ENCODE results near the gene TMEM87B. TPM values are rescaled to one million over a fixed set of nuclear protein-coding genes. Genes with fewer than 3 reads are reported as not detected.

The TMEM87B gene
- 10 to 100 TPM in 1 of 2 donors, 1 to 10 TPM in 1; 8.0 to 13.2 TPM for total RNA-seq

GRCh38 chr2:112054847-112055729 is at the start of gene TMEM87B:
Gene TMEM87B (plus strand): TSS chr2:112055269. CDS start chr2:112055592, 323 bp downstream.
- Mint-ChIP-seq H3K9me3 (no peaks in the 10 kb centered on the region), H3K36me3 (peaks cover 5% of the 10 kb centered on the region), H3K4me3 (peak within 1 kb of the TSS; percentile 94), H3K4me1 (ENCODE audit: low read depth in 2 of 2) (peaks cover 21 to 34% of the 10 kb centered on the region in 2 donors), H3K27ac (peak within 1 kb of the TSS; percentile 85 to 88), H3K27me3 (no peaks in the 10 kb centered on the region)
- ATAC-seq (peak; percentile 87 to 88), DNase-seq (ENCODE audit: low spot score) (peak; percentile 98)

GRCh38 chr2:112005406-112006075 is 49.5 kb upstream of the TMEM87B start:
- no peak overlapping the region for H3K27ac Mint-ChIP-seq
- peaks cover 0 to 8% of the 10 kb centered on the region in 2 donors for H3K27me3 Mint-ChIP-seq
- no peaks in the 10 kb centered on the region for H3K9me3 Mint-ChIP-seq
- peaks cover 0 to 6% of the 10 kb centered on the region in 2 donors for H3K4me1 Mint-ChIP-seq (ENCODE audit: low read depth in 2 of 2)
- no peak for ATAC-seq
- H3K4me3 Mint-ChIP-seq: no peak overlapping the region
- no peaks in the 10 kb centered on the region for H3K36me3 Mint-ChIP-seq
- no peak for DNase-seq (ENCODE audit: low spot score)

GRCh38 chr2:112006076-112006410 is 49.0 kb upstream of the TMEM87B start:
- Mint-ChIP-seq H3K9me3 (no peaks in the 10 kb centered on the region), H3K27ac (no peak overlapping the region), H3K27me3 (peaks cover 0 to 3% of the 10 kb centered on the region in 2 donors), H3K36me3 (no peaks in the 10 kb centered on the region), H3K4me1 (ENCODE audit: low read depth in 2 of 2) (peaks cover 0 to 4% of the 10 kb centered on the region in 2 donors), H3K4me3 (no peak overlapping the region)
- ATAC-seq (no peak), DNase-seq (ENCODE audit: low spot score) (no peak)

GRCh38 chr2:112007493-112007892 is 47.6 kb upstream of the TMEM87B start:
- Mint-ChIP-seq H3K4me1 (ENCODE audit: low read depth in 2 of 2) (no peaks in the 10 kb centered on the region), H3K4me3 (no peak overlapping the region), H3K27ac (no peak overlapping the region), H3K36me3 (no peaks in the 10 kb centered on the region), H3K9me3 (no peaks in the 10 kb centered on the region), H3K27me3 (no peaks in the 10 kb centered on the region)
- ATAC-seq: no peak
- no peak for DNase-seq (ENCODE audit: low spot score)

- DNase-seq (ENCODE audit: low spot score) (no peak), ATAC-seq (no peak)
- no peak overlapping the region for H3K4me3 Mint-ChIP-seq
- H3K27me3 Mint-ChIP-seq: no peaks in the 10 kb centered on the region
- H3K9me3 Mint-ChIP-seq: no peaks in the 10 kb centered on the region
- no peaks in the 10 kb centered on the region for H3K36me3 Mint-ChIP-seq
- no peak overlapping the region for H3K27ac Mint-ChIP-seq
- H3K4me1 Mint-ChIP-seq (ENCODE audit: low read depth in 2 of 2): no peaks in the 10 kb centered on the region
Observed at GRCh38 chr2:112008910-112009485, 46.1 kb upstream of the TMEM87B start.

- no peak for DNase-seq (ENCODE audit: low spot score)
- Mint-ChIP-seq H3K27ac (no peak overlapping the region), H3K36me3 (no peaks in the 10 kb centered on the region), H3K9me3 (no peaks in the 10 kb centered on the region), H3K4me1 (ENCODE audit: low read depth in 2 of 2) (no peaks in the 10 kb centered on the region), H3K27me3 (no peaks in the 10 kb centered on the region), H3K4me3 (no peak overlapping the region)
- ATAC-seq: no peak
Observed at GRCh38 chr2:112010751-112011150, 44.3 kb upstream of the TMEM87B start.

GRCh38 chr2:112012556-112012955 is 42.5 kb upstream of the TMEM87B start:
- DNase-seq (ENCODE audit: low spot score): no peak
- Mint-ChIP-seq H3K36me3 (no peaks in the 10 kb centered on the region), H3K27ac (no peak overlapping the region), H3K9me3 (no peaks in the 10 kb centered on the region), H3K27me3 (peaks cover 4 to 5% of the 10 kb centered on the region in 2 donors), H3K4me3 (no peak overlapping the region), H3K4me1 (ENCODE audit: low read depth in 2 of 2) (no peaks in the 10 kb centered on the region)
- no peak for ATAC-seq

- Mint-ChIP-seq H3K4me1 (ENCODE audit: low read depth in 2 of 2) (no peaks in the 10 kb centered on the region), H3K4me3 (no peak overlapping the region), H3K27ac (no peak overlapping the region), H3K27me3 (peaks cover 12 to 34% of the 10 kb centered on the region in 2 donors), H3K9me3 (no peaks in the 10 kb centered on the region), H3K36me3 (no peaks in the 10 kb centered on the region)
- no peak for ATAC-seq
- no peak for DNase-seq (ENCODE audit: low spot score)
Observed at GRCh38 chr2:112018846-112019245, 36.2 kb upstream of the TMEM87B start.

- Mint-ChIP-seq H3K4me1 (ENCODE audit: low read depth in 2 of 2) (no peaks in the 10 kb centered on the region), H3K36me3 (no peaks in the 10 kb centered on the region), H3K27ac (no peak overlapping the region), H3K4me3 (no peak overlapping the region), H3K9me3 (no peaks in the 10 kb centered on the region), H3K27me3 (peaks cover 12 to 34% of the 10 kb centered on the region in 2 donors)
- ATAC-seq (no peak), DNase-seq (ENCODE audit: low spot score) (no peak)
Observed at GRCh38 chr2:112019569-112019982, 35.5 kb upstream of the TMEM87B start.

GRCh38 chr2:112020561-112020960 is 34.5 kb upstream of the TMEM87B start:
- no peaks in the 10 kb centered on the region for H3K4me1 Mint-ChIP-seq (ENCODE audit: low read depth in 2 of 2)
- no peak for DNase-seq (ENCODE audit: low spot score)
- peaks cover 12 to 34% of the 10 kb centered on the region in 2 donors for H3K27me3 Mint-ChIP-seq
- ATAC-seq: no peak
- H3K9me3 Mint-ChIP-seq: no peaks in the 10 kb centered on the region
- H3K27ac Mint-ChIP-seq: no peak overlapping the region
- no peak overlapping the region for H3K4me3 Mint-ChIP-seq
- H3K36me3 Mint-ChIP-seq: no peaks in the 10 kb centered on the region

GRCh38 chr2:112021290-112021689 is 33.8 kb upstream of the TMEM87B start:
- Mint-ChIP-seq H3K9me3 (no peaks in the 10 kb centered on the region), H3K27me3 (peaks cover 12 to 34% of the 10 kb centered on the region in 2 donors), H3K27ac (no peak overlapping the region), H3K4me3 (no peak overlapping the region), H3K4me1 (ENCODE audit: low read depth in 2 of 2) (no peaks in the 10 kb centered on the region), H3K36me3 (no peaks in the 10 kb centered on the region)
- ATAC-seq (no peak), DNase-seq (ENCODE audit: low spot score) (no peak)

- no peak overlapping the region for H3K27ac Mint-ChIP-seq
- no peaks in the 10 kb centered on the region for H3K9me3 Mint-ChIP-seq
- H3K4me3 Mint-ChIP-seq: no peak overlapping the region
- no peaks in the 10 kb centered on the region for H3K4me1 Mint-ChIP-seq (ENCODE audit: low read depth in 2 of 2)
- peaks cover 9 to 34% of the 10 kb centered on the region in 2 donors for H3K27me3 Mint-ChIP-seq
- no peaks in the 10 kb centered on the region for H3K36me3 Mint-ChIP-seq
- DNase-seq (ENCODE audit: low spot score) (no peak), ATAC-seq (no peak)
Observed at GRCh38 chr2:112021781-112022231, 33.3 kb upstream of the TMEM87B start.

- Mint-ChIP-seq H3K27ac (no peak overlapping the region), H3K4me1 (ENCODE audit: low read depth in 2 of 2) (no peaks in the 10 kb centered on the region), H3K36me3 (no peaks in the 10 kb centered on the region), H3K4me3 (no peak overlapping the region), H3K9me3 (no peaks in the 10 kb centered on the region), H3K27me3 (peaks cover 4 to 25% of the 10 kb centered on the region in 2 donors)
- no peak for ATAC-seq
- DNase-seq (ENCODE audit: low spot score): no peak
Observed at GRCh38 chr2:112023707-112024106, 31.4 kb upstream of the TMEM87B start.

- Mint-ChIP-seq H3K36me3 (no peaks in the 10 kb centered on the region), H3K4me3 (no peak overlapping the region), H3K27ac (no peak overlapping the region), H3K9me3 (no peaks in the 10 kb centered on the region), H3K27me3 (peaks cover 4 to 21% of the 10 kb centered on the region in 2 donors), H3K4me1 (ENCODE audit: low read depth in 2 of 2) (no peaks in the 10 kb centered on the region)
- ATAC-seq: no peak
- DNase-seq (ENCODE audit: low spot score): no peak
Observed at GRCh38 chr2:112024231-112024630, 30.8 kb upstream of the TMEM87B start.
